Heart left ventricle (tissue), 16 donors: Measurements from ENCODE around the gene GPR137C. TPM values are rescaled to one million over a fixed set of nuclear protein-coding genes. Genes with fewer than 3 reads are reported as not detected.

Experiments
- ATAC-seq, 4 donors: fragments of 200-7000 bp; cut with Tn5 transposase; one replicate each; pipeline ENCODE4 v1.9.1; 2020 to 2022; ENCODE audit warnings: moderate library complexity in 4 of 4, mild to moderate bottlenecking in 3 of 4, moderate number of reproducible peaks in 1 of 4
- DNase-seq, 5 donors: peaks; one replicate each; pipeline ENCODE4 v3.0.0-alpha.2; 2020
- H3K27ac ChIP-seq, 12 donors: fragments of 200-600 bp; sonication (generic) in 4 of 12; one replicate each; pipeline versions ENCODE4 v1.5.0 to v1.8.0; 2016 to 2022; ENCODE audit warnings: mild to moderate bottlenecking in 2 of 12
- H3K27me3 ChIP-seq, 9 donors: fragments of 200-600 bp; sonication (generic) in 2 of 9; one replicate each; pipeline versions ENCODE4 v1.5.1 to v1.8.0; 2016 to 2022; ENCODE audit warnings: mild to moderate bottlenecking in 3 of 9
- H3K36me3 ChIP-seq, 9 donors: fragments of 200-600 bp; sonication (generic) in 2 of 9; one replicate each; pipeline versions ENCODE4 v1.5.0 to v1.8.0; 2018 to 2022; ENCODE audit warnings: mild to moderate bottlenecking in 2 of 9
- H3K4me1 ChIP-seq, 12 donors: fragments of 200-600 bp; sonication (generic) in 4 of 12; one replicate each; pipeline versions ENCODE4 v1.5.0 to v1.8.0; 2016 to 2022; ENCODE audit warnings: mild to moderate bottlenecking in 3 of 12
- H3K4me3 ChIP-seq, 12 donors: fragments of 200-600 bp; sonication (generic) in 4 of 12; one replicate each; pipeline versions ENCODE4 v1.5.0 to v1.8.0; 2017 to 2022; ENCODE audit warnings: mild to moderate bottlenecking in 9 of 12, moderate library complexity in 4 of 12
- H3K9me3 ChIP-seq, 12 donors: fragments of 200-600 bp; sonication (generic) in 4 of 12; one replicate each; pipeline versions ENCODE4 v1.5.0 to v1.8.0; 2016 to 2022; ENCODE audit warnings: mild to moderate bottlenecking in 1 of 12
- CTCF ChIP-seq, 12 donors: fragments of 200-600 bp; sonication (generic) in 4 of 12; IDR thresholded peaks; one replicate each; pipeline versions ENCODE4 v1.5.0 to v1.8.0; 2018 to 2022; ENCODE audit warnings: antibody characterized with exemption in 12 of 12, mild to moderate bottlenecking in 5 of 12
- POLR2A ChIP-seq, 2 donors: fragments of 450-650 bp; IDR thresholded peaks; one replicate each; pipeline ENCODE4 v1.6.1; 2017; ENCODE audit warnings: antibody characterized with exemption in 2 of 2, mild to moderate bottlenecking in 2 of 2, moderate library complexity in 2 of 2
- WGBS, 4 donors: extraction: QIAGEN DNeasy Blood & Tissue Kit in 2 of 4; methylation state at CpG; one replicate each; pipeline versions ENCODE4 v1.1.5 to v1.1.7; 2013 to 2018; 5-methylcytosine and 5-hydroxymethylcytosine counted together
- intact Hi-C, 10 donors: fragments of 100-400 bp; cut with DNase I; formaldehyde crosslinking; loops; one replicate each; pipeline versions ENCODE4 v1.11.1 to v1.14.2; 2022
- polyA plus RNA-seq, 2 donors: library from polyadenylated mRNA; stranded (reverse); fragments of 200-250 nt; gene quantifications; one replicate each; pipeline ENCODE4 v1.2.3, GENCODE V29; 2013
- total RNA-seq, 9 donors: library from RNA; depleted of rRNA in 2 of 9; stranded (reverse); fragments of >200 nt in 2 of 9; fragmentation: NEBNext Ultra II Directional in 3 of 9; extraction: Animal tissue kit (Norgen Biotek cat#: 25700) in 3 of 9; gene quantifications; one replicate each; pipeline versions ENCODE4 v1.1.0 to v1.2.4, GENCODE V29; 2016 to 2023
- donor health status: ischemic (EF 13 %, LVEDD 7.1; RV severe dilation, severe dysfunction).
- donor health status: healthy with polysubstance abuse.
- donor health status: DM: no; HTN: yes; CAD: no.
- donor health status: DM: no; HTN: no; CAD: no.
- donor health status: ischemic (EF 25% LVEDD 6.9; RV normal size, moderate dysfunction).
- donor health status: ischemic (EF 25% LVEDD 5.7; RV mildly dilated, moderate dysfunction).
- donor health status: healthy.
- donor health status: DM: yes; HTN: yes; CAD: no.
- donor health status: ischemic (EF 35%, LVEDD 5.7; RV mildly dilated, moderate dysfunction).
- donor health status: nonischemic (EF 11% LVEDD 7.7; RV severe dilation, severe dysfunction).
- donor health status: DM: yes; HTN: yes; CAD: no.
- donor health status: PGD.
- donor health status: ischemic (EF 29% LVEDD 5.4; RV normal size, mild dysfunction).
- donor health status: nonischemic (EF 23%, LVEDD 6.1; RV moderate dilation, normal function).

The GPR137C gene
- total and polyA plus RNA-seq, 11 donors = 0.61 to 1.9 (median 1.1) TPM

GRCh38 chr14:52599974-52600373 is 47.3 kb downstream of the GPR137C start:
- intact Hi-C loops = no loop called here
- 94 to 98% (median 97%) methylated on average over 3 of the region's 3 CpGs for WGBS, 4 donors
- no peak for DNase-seq
- TF ChIP-seq POLR2A (IDR thresholded peaks at IDR 0.05) (no peak), CTCF (IDR thresholded peaks at IDR 0.05) (no peak)
- H3K4me1 ChIP-seq = no peaks in the 10 kb centered on the region
- H3K27ac ChIP-seq = no peak overlapping the region
- H3K4me3 ChIP-seq = no peak overlapping the region
- no peak for ATAC-seq
- H3K9me3 ChIP-seq = peaks cover 0 to 17% (median 4%) of the 10 kb centered on the region in 12 donors
- peaks cover 0 to 4% (median 0%) of the 10 kb centered on the region in 9 donors for H3K36me3 ChIP-seq
- H3K27me3 ChIP-seq = no peaks in the 10 kb centered on the region

- Histone ChIP-seq H3K36me3 (peaks cover 0 to 4% (median 0%) of the 10 kb centered on the region in 9 donors), H3K9me3 (peaks cover 0 to 20% (median 6%) of the 10 kb centered on the region in 12 donors), H3K27ac (no peak overlapping the region), H3K4me3 (no peak overlapping the region), H3K4me1 (no peaks in the 10 kb centered on the region), H3K27me3 (no peaks in the 10 kb centered on the region)
- intact Hi-C loops = no loop called here
- DNase-seq (no peak), ATAC-seq (no peak)
- TF ChIP-seq CTCF (IDR thresholded peaks at IDR 0.05) (no peak), POLR2A (IDR thresholded peaks at IDR 0.05) (no peak)
- 92 to 96% (median 95%) methylated on average over 1 of the region's 1 CpG for WGBS, 4 donors
These were observed 49.5 kb downstream of the GPR137C start for GRCh38 chr14:52602131-52602530.

- Histone ChIP-seq H3K4me1 (no peaks in the 10 kb centered on the region), H3K36me3 (peaks cover 0 to 4% (median 0%) of the 10 kb centered on the region in 9 donors), H3K9me3 (peaks cover 0 to 20% (median 6%) of the 10 kb centered on the region in 12 donors), H3K27ac (no peak overlapping the region), H3K27me3 (no peaks in the 10 kb centered on the region), H3K4me3 (no peak overlapping the region)
- DNase-seq (no peak), ATAC-seq (no peak)
- TF ChIP-seq POLR2A (IDR thresholded peaks at IDR 0.05) (no peak), CTCF (IDR thresholded peaks at IDR 0.05) (no peak)
- WGBS, 4 donors = 83 to 95% (median 87%) methylated on average over 1 of the region's 1 CpG
- intact Hi-C loops = no loop called here
These were observed 54.4 kb downstream of the GPR137C start for GRCh38 chr14:52607061-52607460.

GRCh38 chr14:52609445-52610044 is 56.9 kb downstream of the GPR137C start:
- ATAC-seq = no peak
- Histone ChIP-seq H3K27me3 (no peaks in the 10 kb centered on the region), H3K27ac (no peak overlapping the region), H3K36me3 (peaks cover 0 to 3% (median 0%) of the 10 kb centered on the region in 9 donors), H3K9me3 (peaks cover 0 to 11% (median 3%) of the 10 kb centered on the region in 12 donors), H3K4me1 (no peaks in the 10 kb centered on the region), H3K4me3 (no peak overlapping the region)
- DNase-seq = no peak
- intact Hi-C loops = no loop called here
- TF ChIP-seq POLR2A (IDR thresholded peaks at IDR 0.05) = no peak
- TF ChIP-seq CTCF (IDR thresholded peaks at IDR 0.05) = no peak
- WGBS, 4 donors = 94 to 98% (median 96%) methylated on average over 5 of the region's 5 CpGs
